K562 (cell line): Measurements from ENCODE around the gene PTH1R. TPM values are rescaled to one million over a fixed set of nuclear protein-coding genes. Genes with fewer than 3 reads are reported as not detected.

ENCODE experiments used
- ARID2 ChIP-seq: fragments of 450-650 bp; IDR thresholded peaks from 2 replicates; pipeline ENCODE4 v1.6.1; 2017; ENCODE audit warnings: antibody characterized with exemption, mild to moderate bottlenecking
- E2F3 ChIP-seq: fragments of 250-450 bp; sonication (Bioruptor Pico); IDR thresholded peaks from 2 replicates; pipeline ENCODE4 v1.4.0; 2020; ENCODE audit warnings: mild to moderate bottlenecking
- ELF1 ChIP-seq: fragments of 200-800 bp; sonication (Bioruptor generic); IDR thresholded peaks from 2 replicates; pipeline ENCODE4 v1.6.1; 2016; ENCODE audit warnings: missing genetic modification characterization, missing compliant biosample characterization
- GTF2F1 ChIP-seq: IDR thresholded peaks from 2 replicates; pipeline ENCODE4 v1.6.1; 2011; ENCODE audit warnings: low read depth, low read length, improper control_type of control experiment
- NCOA6 ChIP-seq: fragments of 450-650 bp; IDR thresholded peaks from 2 replicates; pipeline ENCODE4 v1.6.1; 2017; ENCODE audit warnings: mild to moderate bottlenecking
- NR3C1 ChIP-seq: sonication (generic); formaldehyde crosslinking; IDR thresholded peaks from 2 replicates; pipeline ENCODE4 v1.8.1; 2022; ENCODE audit warnings: missing genetic modification reagents
- PCBP2 ChIP-seq: fragments of 200-400 bp; formaldehyde crosslinking; IDR thresholded peaks from 2 replicates; pipeline ENCODE4 v1.6.1; 2018; ENCODE audit warnings: low read length, low read depth, mild to moderate bottlenecking, moderate library complexity; ENCODE audit not compliant: poor library complexity, severe bottlenecking
- RBFOX2 ChIP-seq: fragments of 200-400 bp; formaldehyde crosslinking; IDR thresholded peaks from 2 replicates; pipeline ENCODE4 v1.6.1; 2017; ENCODE audit warnings: low read depth, mild to moderate bottlenecking, low read length, moderate library complexity
- SMARCA4 ChIP-seq: fragments of 450-650 bp; IDR thresholded peaks from 2 replicates; pipeline ENCODE4 v1.6.1; 2016
- SREBF2 ChIP-seq: sonication (generic); formaldehyde crosslinking; IDR thresholded peaks from 2 replicates; pipeline ENCODE4 v1.4.0; 2020; ENCODE audit warnings: mild to moderate bottlenecking, missing genetic modification reagents
- TAF1 ChIP-seq: IDR thresholded peaks from 2 replicates; pipeline ENCODE4 v1.6.1; 2011; ENCODE audit warnings: mild to moderate bottlenecking, low read length, moderate library complexity; ENCODE audit not compliant: insufficient read depth, control insufficient read depth, severe bottlenecking; ENCODE audit errors: extremely low read depth
- polyA plus RNA-seq, 8 experiments: library from polyadenylated mRNA; depleted of rRNA in 4 of 8; stranded (reverse) in 5 of 8; unstranded in 3 of 8; fragments of >200 nt; fragmentation: Nextera tagmentation in 2 of 8; fragmentation: Illumina TruSeq in 1 of 8; extraction: Ambion mirVana in 2 of 8; extraction: Trizol in 1 of 8; gene quantifications; 2 replicates each; pipeline versions ENCODE4 v1.2.1 to v1.2.3, GENCODE V29; 2011 to 2014; ENCODE audit warnings: inconsistent platforms in 1 of 8, missing spikeins in 1 of 8
- total RNA-seq, 7 experiments: library from RNA; depleted of rRNA in 6 of 7; stranded (reverse); fragments of >200 nt in 6 of 7; fragmentation: Illumina TruSeq in 2 of 7; extraction: Trizol in 2 of 7; gene quantifications; 2 replicates each; pipeline versions ENCODE4 v1.2.1 to v1.2.3, GENCODE V29; 2011 to 2021; ENCODE audit warnings: low replicate concordance in 1 of 7
- TF ChIP-seq, protein P1 (sequence below): fragments of 450-650 bp; formaldehyde crosslinking; conservative IDR thresholded peaks from 2 replicates; pipeline ENCODE4 v1.4.0; 2022; ENCODE audit warnings: mild to moderate bottlenecking, missing genetic modification characterization
- TF ChIP-seq, protein P2 (sequence below): fragments of 250-450 bp; sonication (Bioruptor Pico); IDR thresholded peaks from 2 replicates; pipeline ENCODE4 v1.8.0; 2022; ENCODE audit warnings: inconsistent platforms, mild to moderate bottlenecking, moderate library complexity, borderline replicate concordance
- TF ChIP-seq, protein P3 (sequence below), 2 experiments: fragments of 450-650 bp in 1 of 2; sonication (generic) in 1 of 2; formaldehyde crosslinking in 1 of 2; IDR thresholded peaks; 2 replicates each; pipeline versions ENCODE4 v1.7.1 to v1.9.0; 2016 to 2022; ENCODE audit warnings: inconsistent platforms in 1 of 2, mild to moderate bottlenecking in 1 of 2, missing genetic modification reagents in 1 of 2
- TF ChIP-seq, protein P4 (sequence below): fragments of 450-650 bp; formaldehyde crosslinking; IDR thresholded peaks from 2 replicates; pipeline ENCODE4 v1.4.0; 2020; ENCODE audit warnings: mild to moderate bottlenecking

PTH1R gene
- total and polyA plus RNA-seq, 9 of the 15 experiments (the other 6 are each of a cell fraction or from before 2014, with no cell fraction given) = not detected

DNA sequence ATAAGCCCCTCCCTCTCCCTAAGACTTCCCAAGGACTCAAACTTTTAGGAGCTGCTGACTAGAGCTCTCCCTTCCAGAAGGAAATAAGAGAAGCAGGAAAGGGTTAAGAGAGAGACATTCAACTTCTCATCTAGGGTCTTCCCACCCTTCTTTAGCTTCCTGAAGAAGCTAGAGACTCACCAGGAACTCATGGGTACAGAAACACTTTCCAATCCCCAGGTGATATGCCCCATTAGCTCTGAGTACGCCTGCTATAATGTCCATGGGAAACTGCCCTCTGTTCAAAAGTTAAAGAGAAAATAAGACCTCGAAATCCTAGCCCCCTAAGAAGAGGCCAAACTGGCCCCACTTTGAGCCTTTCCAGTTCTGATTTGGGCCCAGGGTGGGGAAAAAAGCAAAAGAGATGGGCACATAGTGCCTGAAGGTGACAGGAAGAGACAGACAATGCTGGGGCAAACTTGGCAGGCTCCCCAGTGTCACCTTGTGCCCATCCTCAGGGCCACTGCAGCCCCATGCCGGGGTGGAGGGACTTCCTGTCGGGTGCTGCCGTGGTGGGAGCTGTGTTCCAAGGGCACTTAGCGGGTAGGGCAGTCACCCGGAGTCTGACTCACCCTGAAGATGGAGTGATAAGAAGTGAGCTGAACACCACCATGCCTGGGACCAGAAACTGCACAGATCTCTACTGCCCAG is 69.5 kb downstream of the PTH1R start (continued):
- TF ChIP-seq E2F3 (CRISPR knock-in tag) (no peak), PCBP2 (no peak), SMARCA4 (peak; percentile 86), SREBF2 (CRISPR knock-in tag) (no peak), NR3C1 (CRISPR knock-in tag) (no peak), TAF1 (no peak), RBFOX2 (no peak; the same call in 1 of the 2 replicates), ARID2 (no peak), GTF2F1 (no peak), ELF1 (tag) (no peak), NCOA6 (no peak)
- TF ChIP-seq, protein P1, sequence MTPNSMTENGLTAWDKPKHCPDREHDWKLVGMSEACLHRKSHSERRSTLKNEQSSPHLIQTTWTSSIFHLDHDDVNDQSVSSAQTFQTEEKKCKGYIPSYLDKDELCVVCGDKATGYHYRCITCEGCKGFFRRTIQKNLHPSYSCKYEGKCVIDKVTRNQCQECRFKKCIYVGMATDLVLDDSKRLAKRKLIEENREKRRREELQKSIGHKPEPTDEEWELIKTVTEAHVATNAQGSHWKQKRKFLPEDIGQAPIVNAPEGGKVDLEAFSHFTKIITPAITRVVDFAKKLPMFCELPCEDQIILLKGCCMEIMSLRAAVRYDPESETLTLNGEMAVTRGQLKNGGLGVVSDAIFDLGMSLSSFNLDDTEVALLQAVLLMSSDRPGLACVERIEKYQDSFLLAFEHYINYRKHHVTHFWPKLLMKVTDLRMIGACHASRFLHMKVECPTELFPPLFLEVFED (CRISPR knock-in tag) = no peak
- TF ChIP-seq, protein P2, sequence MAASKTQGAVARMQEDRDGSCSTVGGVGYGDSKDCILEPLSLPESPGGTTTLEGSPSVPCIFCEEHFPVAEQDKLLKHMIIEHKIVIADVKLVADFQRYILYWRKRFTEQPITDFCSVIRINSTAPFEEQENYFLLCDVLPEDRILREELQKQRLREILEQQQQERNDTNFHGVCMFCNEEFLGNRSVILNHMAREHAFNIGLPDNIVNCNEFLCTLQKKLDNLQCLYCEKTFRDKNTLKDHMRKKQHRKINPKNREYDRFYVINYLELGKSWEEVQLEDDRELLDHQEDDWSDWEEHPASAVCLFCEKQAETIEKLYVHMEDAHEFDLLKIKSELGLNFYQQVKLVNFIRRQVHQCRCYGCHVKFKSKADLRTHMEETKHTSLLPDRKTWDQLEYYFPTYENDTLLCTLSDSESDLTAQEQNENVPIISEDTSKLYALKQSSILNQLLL (CRISPR knock-in tag) = no peak
- TF ChIP-seq, protein P3, sequence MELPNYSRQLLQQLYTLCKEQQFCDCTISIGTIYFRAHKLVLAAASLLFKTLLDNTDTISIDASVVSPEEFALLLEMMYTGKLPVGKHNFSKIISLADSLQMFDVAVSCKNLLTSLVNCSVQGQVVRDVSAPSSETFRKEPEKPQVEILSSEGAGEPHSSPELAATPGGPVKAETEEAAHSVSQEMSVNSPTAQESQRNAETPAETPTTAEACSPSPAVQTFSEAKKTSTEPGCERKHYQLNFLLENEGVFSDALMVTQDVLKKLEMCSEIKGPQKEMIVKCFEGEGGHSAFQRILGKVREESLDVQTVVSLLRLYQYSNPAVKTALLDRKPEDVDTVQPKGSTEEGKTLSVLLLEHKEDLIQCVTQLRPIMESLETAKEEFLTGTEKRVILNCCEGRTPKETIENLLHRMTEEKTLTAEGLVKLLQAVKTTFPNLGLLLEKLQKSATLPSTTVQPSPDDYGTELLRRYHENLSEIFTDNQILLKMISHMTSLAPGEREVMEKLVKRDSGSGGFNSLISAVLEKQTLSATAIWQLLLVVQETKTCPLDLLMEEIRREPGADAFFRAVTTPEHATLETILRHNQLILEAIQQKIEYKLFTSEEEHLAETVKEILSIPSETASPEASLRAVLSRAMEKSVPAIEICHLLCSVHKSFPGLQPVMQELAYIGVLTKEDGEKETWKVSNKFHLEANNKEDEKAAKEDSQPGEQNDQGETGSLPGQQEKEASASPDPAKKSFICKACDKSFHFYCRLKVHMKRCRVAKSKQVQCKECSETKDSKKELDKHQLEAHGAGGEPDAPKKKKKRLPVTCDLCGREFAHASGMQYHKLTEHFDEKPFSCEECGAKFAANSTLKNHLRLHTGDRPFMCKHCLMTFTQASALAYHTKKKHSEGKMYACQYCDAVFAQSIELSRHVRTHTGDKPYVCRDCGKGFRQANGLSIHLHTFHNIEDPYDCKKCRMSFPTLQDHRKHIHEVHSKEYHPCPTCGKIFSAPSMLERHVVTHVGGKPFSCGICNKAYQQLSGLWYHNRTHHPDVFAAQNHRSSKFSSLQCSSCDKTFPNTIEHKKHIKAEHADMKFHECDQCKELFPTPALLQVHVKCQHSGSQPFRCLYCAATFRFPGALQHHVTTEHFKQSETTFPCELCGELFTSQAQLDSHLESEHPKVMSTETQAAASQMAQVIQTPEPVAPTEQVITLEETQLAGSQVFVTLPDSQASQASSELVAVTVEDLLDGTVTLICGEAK (IDR thresholded peaks at IDR 0.05) = no peak
- TF ChIP-seq, protein P3 (CRISPR knock-in tag; IDR thresholded peaks at IDR 0.05) = no peak
- TF ChIP-seq, protein P4, sequence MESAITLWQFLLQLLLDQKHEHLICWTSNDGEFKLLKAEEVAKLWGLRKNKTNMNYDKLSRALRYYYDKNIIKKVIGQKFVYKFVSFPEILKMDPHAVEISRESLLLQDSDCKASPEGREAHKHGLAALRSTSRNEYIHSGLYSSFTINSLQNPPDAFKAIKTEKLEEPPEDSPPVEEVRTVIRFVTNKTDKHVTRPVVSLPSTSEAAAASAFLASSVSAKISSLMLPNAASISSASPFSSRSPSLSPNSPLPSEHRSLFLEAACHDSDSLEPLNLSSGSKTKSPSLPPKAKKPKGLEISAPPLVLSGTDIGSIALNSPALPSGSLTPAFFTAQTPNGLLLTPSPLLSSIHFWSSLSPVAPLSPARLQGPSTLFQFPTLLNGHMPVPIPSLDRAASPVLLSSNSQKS (CRISPR knock-in tag) = no peak
